GM21367 (cell line): Measurements from ENCODE around the gene C22orf23.

Experiments used
- ATAC-seq: cut with Tn5 transposase; IDR thresholded peaks from one replicate; pipeline ENCODE4 v1.9.1; 2021; ENCODE audit not compliant: unreplicated experiment

C22orf23 gene

GRCh38 chr22:37953437-37954179, at the start of gene C22orf23, which contains the start of gene POLR2F:
TSS of gene C22orf23 (minus strand) at chr22:37953601. CDS start at chr22:37953149, 452 bp downstream.
TSS of gene POLR2F (plus strand) at chr22:37953699. CDS start at chr22:37953788, 89 bp downstream.
- peak; percentile 68 for ATAC-seq

DNA sequence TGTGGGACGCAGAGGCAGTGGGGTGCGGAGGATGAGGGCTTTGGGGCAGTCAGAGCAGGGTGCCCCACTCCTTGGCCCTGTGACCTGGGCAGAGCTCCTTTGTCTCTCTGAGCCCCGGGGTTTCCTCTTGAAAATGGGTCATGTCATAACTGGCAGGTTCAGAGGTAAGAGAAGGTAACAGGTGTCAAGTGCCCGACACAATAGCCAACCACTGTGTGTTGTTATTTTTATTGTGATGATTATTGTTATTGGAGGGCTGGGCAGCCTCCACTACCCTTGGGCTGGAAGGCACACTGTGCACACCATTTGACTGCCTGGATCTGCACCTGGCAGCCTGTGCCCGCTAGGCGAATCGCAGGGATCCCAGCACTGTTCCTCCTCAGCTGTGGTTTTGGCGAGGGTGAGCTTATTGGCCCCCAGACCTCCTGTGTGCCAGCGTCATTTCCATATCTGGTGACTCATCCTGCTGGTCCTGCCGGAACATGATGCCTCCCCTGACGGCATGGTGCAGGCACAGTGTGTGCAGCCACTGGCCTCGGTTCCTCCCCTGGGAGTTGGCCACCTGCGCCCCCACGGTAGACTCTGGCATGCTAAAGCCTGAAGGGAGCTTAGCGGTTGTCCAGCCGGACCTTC, 46.4 kb upstream of the C22orf23 start:
- no peak for ATAC-seq

DNA sequence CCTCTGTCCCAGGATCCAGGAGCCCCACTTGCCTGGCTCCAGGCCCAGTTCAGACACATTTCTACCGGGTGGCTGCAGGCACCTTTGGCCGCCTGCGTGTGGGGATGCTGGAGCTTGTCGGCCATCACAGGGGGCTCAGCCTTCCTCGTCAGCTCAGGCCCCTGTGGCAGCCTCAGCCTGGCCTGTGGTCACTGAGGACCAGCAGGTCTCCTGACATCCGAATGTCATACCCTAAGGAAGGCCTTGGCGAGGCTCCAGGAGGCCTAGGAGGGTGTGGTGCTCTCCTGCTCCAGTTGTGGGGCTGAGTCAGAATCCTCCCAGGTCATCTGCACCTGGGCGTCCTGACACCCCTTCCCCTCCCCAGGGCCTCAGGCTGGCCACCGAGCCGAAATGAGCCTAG, 45.8 kb upstream of the C22orf23 start:
- no peak for ATAC-seq

GRCh38 chr22:37998543-37998942, 45.1 kb upstream of the C22orf23 start:
- no peak for ATAC-seq

DNA sequence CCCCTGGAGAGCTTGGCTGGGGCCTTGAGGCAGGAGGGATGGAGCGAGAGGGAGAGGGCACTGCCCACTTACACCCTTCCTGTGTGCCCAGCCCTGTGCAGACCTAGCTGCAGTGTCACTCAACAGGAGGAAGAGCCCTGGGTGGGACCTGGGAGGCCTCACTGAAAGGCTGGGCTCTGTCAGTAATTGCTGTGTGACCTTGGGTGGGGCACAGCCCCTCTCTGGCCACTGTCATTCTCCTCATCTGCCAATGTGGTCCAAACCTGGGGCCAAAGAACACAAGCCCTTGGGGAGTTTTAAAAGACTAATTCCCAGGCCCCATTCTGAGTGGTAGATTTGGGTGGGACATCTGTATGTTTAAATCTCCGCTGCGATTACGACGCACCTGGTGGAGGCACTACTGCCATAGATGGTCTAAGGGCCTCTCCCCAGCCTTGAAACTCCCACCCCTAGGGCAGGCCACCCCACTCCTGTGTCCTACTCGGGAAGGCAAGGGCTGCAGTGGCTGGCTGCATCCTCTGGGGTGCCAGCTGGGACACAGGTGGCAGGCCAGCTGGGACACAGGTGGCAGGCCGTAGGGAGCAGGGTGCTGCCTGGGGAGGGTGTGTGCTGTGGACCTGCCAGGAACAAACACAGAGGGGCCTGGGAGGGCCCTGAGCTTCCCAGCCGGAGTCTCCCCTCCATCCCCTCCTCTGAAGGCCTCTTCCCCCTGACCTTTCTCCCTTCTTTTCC, 43.3 kb upstream of the C22orf23 start:
- no peak for ATAC-seq

DNA sequence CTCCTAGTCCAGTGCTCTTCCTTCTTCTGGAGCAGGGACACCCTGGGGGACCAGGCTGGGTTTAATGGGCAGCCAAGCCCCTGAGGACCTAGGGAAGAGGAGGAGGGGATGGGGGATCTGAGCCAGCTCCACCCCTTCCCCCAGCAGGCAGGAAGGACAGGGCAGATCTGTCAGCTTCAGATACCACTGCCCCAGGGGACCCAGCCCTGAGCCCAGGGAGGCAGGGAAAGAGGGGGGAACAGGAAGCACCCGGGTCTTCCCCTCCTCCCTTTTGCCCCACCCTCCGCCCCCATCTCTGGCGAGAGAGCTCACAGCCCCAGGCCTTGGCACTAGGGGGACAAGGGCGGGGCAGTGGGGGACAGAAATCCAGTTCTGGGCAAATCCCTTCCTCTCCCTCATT, 42.7 kb upstream of the C22orf23 start:
- no peak for ATAC-seq

- ATAC-seq, result no peak
Measured at GRCh38 chr22:37995460-37995859, 42.1 kb upstream of the C22orf23 start.

GRCh38 chr22:37994982-37995381, 41.6 kb upstream of the C22orf23 start:
- ATAC-seq, result no peak

GRCh38 chr22:37994049-37994448, 40.6 kb upstream of the C22orf23 start:
- no peak for ATAC-seq

GRCh38 chr22:37991731-37992442, 38.5 kb upstream of the C22orf23 start:
- ATAC-seq, result no peak

GRCh38 chr22:37990862-37991261, 37.5 kb upstream of the C22orf23 start:
- ATAC-seq, result no peak

- ATAC-seq, result no peak
Measured at GRCh38 chr22:37990301-37990700, 36.9 kb upstream of the C22orf23 start.

DNA sequence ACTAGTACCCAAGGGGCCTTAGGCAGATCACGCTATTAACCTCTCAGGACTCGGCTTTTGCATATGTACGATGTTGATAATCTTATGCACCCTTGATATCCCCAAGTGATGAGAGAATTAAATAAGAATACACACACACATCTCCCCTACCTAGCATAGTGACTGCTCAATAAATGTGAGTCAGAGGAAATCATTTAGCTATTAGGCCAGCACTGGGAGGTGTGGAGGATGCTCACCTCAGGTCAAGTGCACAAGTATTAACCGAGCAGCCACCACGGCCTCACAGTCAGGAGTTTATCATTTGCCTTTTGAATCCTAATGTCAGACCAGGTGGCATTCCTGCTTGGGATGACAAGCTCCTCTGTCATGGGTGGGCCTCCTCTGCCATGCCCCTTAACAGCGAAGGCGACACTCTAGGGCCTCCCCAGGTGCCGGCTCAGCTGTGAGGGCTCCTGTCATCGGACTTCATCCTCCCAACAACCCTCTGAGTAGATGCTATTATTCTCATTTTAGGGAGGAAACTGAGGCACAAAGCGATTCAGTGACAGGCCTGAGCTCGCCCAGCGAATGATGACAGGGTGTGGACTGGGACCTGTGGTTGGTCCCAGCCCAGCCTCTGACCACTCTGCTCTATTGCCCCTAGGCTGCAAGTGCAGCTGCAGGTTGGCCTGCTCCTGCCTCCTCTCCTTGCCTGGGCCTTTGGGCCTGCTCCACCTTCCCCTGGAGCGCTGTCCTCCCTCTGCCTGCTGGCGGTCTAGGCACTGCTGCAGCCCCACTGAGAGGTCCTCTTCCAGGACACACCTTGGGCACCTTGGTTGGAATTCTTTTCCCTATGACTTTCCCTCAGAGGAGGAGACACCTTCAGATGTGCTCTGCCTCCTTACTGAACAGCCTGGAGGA, 36.0 kb upstream of the C22orf23 start:
- ATAC-seq, result no peak

DNA sequence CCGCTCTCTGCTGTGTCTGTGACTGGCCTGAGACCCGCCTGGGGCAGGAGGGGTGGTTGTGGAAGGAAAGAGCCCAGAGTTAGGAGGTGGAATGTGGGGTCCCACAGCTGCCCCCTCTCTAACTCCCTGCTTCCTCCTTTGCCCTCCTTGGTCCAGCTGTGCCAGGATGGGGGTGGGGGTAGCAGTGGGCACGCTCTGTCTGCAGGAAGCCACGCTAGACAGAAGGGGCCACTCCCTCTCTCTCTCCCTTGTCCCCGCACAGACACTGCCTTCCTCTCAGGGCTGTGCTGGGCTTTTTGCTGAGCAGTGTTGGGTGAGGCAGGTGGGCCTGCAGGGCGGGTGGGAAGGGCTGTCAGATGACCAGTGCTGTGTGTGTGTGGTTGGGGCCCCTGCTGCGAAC, 33.0 kb upstream of the C22orf23 start:
- ATAC-seq, result no peak

- ATAC-seq, result no peak
Measured at GRCh38 chr22:37985751-37986281, 32.4 kb upstream of the C22orf23 start.

GRCh38 chr22:37985050-37985585, 31.7 kb upstream of the C22orf23 start:
- ATAC-seq, result no peak

DNA sequence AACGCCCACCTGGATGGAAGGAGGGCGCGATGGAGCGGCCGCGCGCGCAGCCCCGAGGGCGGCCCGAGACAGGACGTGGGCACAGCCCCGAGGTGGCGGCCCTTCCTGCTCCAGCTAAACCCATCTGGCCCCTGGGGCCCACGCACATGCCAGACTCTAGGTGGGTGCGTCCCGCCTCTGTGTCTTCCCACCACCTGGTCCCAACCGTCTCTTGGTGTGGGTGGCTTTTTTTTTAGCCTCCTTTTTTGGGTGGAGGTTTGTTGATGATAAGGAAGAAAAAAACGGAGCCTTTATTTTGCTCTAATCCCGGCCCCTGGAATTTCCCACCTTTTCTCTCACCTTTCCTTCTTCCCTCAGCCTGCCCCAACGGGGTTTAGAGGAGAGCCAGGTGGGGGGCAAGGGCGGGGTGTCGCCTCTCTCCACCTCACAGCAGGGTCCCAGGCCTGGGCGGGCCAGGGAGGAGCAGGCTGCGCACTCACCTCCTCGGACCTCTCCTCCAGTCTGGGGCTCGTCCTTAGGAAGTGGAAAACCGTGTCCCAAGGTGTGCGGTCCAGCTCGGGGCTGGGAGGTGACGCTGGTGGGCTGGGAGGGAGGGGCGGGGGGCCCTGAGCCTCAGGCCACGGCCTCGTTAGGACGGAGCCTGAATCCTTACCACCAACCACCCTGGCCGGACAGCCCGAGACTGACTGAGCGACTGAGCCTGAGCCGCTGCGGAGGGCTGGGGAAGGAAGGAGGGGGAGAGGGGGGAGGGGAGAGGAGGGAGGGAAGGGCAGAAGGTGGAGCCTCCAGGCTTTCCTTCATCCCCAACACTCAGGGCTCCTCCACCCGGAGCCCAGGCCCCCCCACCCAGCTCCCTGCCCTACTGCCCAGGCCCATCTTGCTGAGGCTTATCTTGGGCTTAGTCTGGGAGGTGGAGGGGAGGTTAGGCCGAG, 30.7 kb upstream of the C22orf23 start, which contains the start of gene SOX10:
TSS of gene SOX10 (minus strand) at position 696 of the 932 bp plus-strand sequence. CDS start 771 bp downstream, outside the sequence.
- no peak for ATAC-seq
